Activated T-cell treated with anti-CD3 and anti-CD28 coated beads, Interleukin-2, amount 50 U/mL, for 1 hour (primary cell): ENCODE results near the gene PCBP3.

Experiments used
- DNase-seq: peaks from one replicate; pipeline ENCODE4 v3.0.0-alpha.2; 2020

Gene PCBP3

GRCh38 chr21:45816794-45817193, 173.3 kb downstream of the PCBP3 start:
- DNase-seq: no peak

- no peak for DNase-seq
These were observed 173.8 kb downstream of the PCBP3 start for GRCh38 chr21:45817345-45817744.

- no peak for DNase-seq
These were observed 174.9 kb downstream of the PCBP3 start for GRCh38 chr21:45818276-45818903.

GRCh38 chr21:45818904-45819285, 175.4 kb downstream of the PCBP3 start:
- DNase-seq: peak; percentile 62

GRCh38 chr21:45819478-45820170, 176.1 kb downstream of the PCBP3 start:
- DNase-seq: no peak

- peak; percentile 81 for DNase-seq
These were observed 176.9 kb downstream of the PCBP3 start for GRCh38 chr21:45820171-45821091.

GRCh38 chr21:45821315-45821962, 177.9 kb downstream of the PCBP3 start:
- DNase-seq: no peak

GRCh38 chr21:45821998-45822397, 178.5 kb downstream of the PCBP3 start:
- DNase-seq: no peak

- DNase-seq: no peak
These were observed 179.0 kb downstream of the PCBP3 start for GRCh38 chr21:45822429-45823099.

GRCh38 chr21:45823100-45823681, 179.7 kb downstream of the PCBP3 start:
- DNase-seq: no peak

- DNase-seq: no peak
These were observed 181.2 kb downstream of the PCBP3 start for GRCh38 chr21:45824546-45825215.

- DNase-seq: no peak
These were observed 181.7 kb downstream of the PCBP3 start for GRCh38 chr21:45825219-45825618.

- DNase-seq: no peak
These were observed 183.3 kb downstream of the PCBP3 start for GRCh38 chr21:45826676-45827301.

GRCh38 chr21:45827302-45827692, 183.8 kb downstream of the PCBP3 start:
- DNase-seq: no peak

GRCh38 chr21:45827881-45828579, 184.5 kb downstream of the PCBP3 start:
- no peak for DNase-seq

- DNase-seq: no peak
These were observed 185.3 kb downstream of the PCBP3 start for GRCh38 chr21:45828580-45829570.

- DNase-seq: no peak
These were observed 186.1 kb downstream of the PCBP3 start for GRCh38 chr21:45829668-45830067.

GRCh38 chr21:45830221-45830640, 186.7 kb downstream of the PCBP3 start:
- DNase-seq: no peak

GRCh38 chr21:45830720-45831366, 187.3 kb downstream of the PCBP3 start:
- DNase-seq: no peak
